Liver (tissue), 9 donors: ENCODE results near the gene F11. TPM values are rescaled to one million over a fixed set of nuclear protein-coding genes. Genes with fewer than 3 reads are reported as not detected.
A peak's percentile ranks its signal among the peaks of the same experiment; 100 is the strongest.

Experiments
- DNase-seq: peaks from one replicate; pipeline ENCODE4 v3.0.0-alpha.2; 2017; ENCODE audit warnings: low spot score
- H3K27ac ChIP-seq, 2 donors: one replicate each; pipeline ENCODE4 v1.7.0; 2013; ENCODE audit warnings: inconsistent platforms in 2 of 2, low read length in 2 of 2, control low read depth in 1 of 2, low read depth in 1 of 2, mild to moderate bottlenecking in 1 of 2
- H3K27me3 ChIP-seq, 4 donors: one replicate each; pipeline versions ENCODE4 v1.6.1 to v1.7.0; 2013; ENCODE audit warnings: low read length in 3 of 4, inconsistent platforms in 1 of 4, mild to moderate bottlenecking in 1 of 4, moderate library complexity in 1 of 4; ENCODE audit not compliant: control insufficient read depth in 4 of 4, insufficient read depth in 4 of 4
- H3K36me3 ChIP-seq, 4 donors: one replicate each; pipeline versions ENCODE4 v1.6.1 to v1.7.0; 2013; ENCODE audit warnings: low read length in 3 of 4, mild to moderate bottlenecking in 3 of 4, low read depth in 1 of 4, moderate library complexity in 1 of 4; ENCODE audit not compliant: control insufficient read depth in 4 of 4, insufficient read depth in 3 of 4
- H3K4me1 ChIP-seq, 4 donors: one replicate each; pipeline versions ENCODE4 v1.6.1 to v1.7.0; 2013; ENCODE audit warnings: low read length in 3 of 4, mild to moderate bottlenecking in 3 of 4, moderate library complexity in 1 of 4; ENCODE audit not compliant: control insufficient read depth in 4 of 4, insufficient read depth in 4 of 4
- H3K4me3 ChIP-seq, 3 donors: one replicate each; pipeline versions ENCODE4 v1.6.1 to v1.7.0; 2013; ENCODE audit warnings: low read length in 3 of 3, control low read depth in 1 of 3, low read depth in 1 of 3, mild to moderate bottlenecking in 1 of 3
- H3K9ac ChIP-seq, 2 donors: one replicate each; pipeline ENCODE4 v1.7.0; 2013; ENCODE audit warnings: low read length in 2 of 2, mild to moderate bottlenecking in 2 of 2, moderate library complexity in 2 of 2, control low read depth in 1 of 2, low read depth in 1 of 2
- H3K9me3 ChIP-seq, 4 donors: one replicate each; pipeline versions ENCODE4 v1.6.1 to v1.7.0; 2013; ENCODE audit warnings: low read length in 3 of 4; ENCODE audit not compliant: control insufficient read depth in 4 of 4
- EGR1 ChIP-seq, 2 donors: IDR thresholded peaks; 2 replicates each; pipeline ENCODE4 v1.6.1; 2016 to 2018; ENCODE audit warnings: antibody characterized with exemption in 2 of 2, low read depth in 2 of 2
- FOXA1 ChIP-seq: IDR thresholded peaks from 2 replicates; pipeline ENCODE4 v1.6.1; 2016; ENCODE audit warnings: antibody characterized with exemption
- FOXA2 ChIP-seq: IDR thresholded peaks from 2 replicates; pipeline ENCODE4 v1.6.1; 2016; ENCODE audit warnings: antibody characterized with exemption
- GABPA ChIP-seq, 2 donors: IDR thresholded peaks in 1 of 2; conservative IDR thresholded peaks in 1 of 2; 2 replicates each; pipeline ENCODE4 v1.6.1; 2016; ENCODE audit warnings: antibody characterized with exemption in 2 of 2, mild to moderate bottlenecking in 1 of 2, moderate library complexity in 1 of 2
- HNF4A ChIP-seq, 2 donors: conservative IDR thresholded peaks; 2 replicates each; pipeline ENCODE4 v1.6.1; 2016; ENCODE audit warnings: antibody characterized with exemption in 2 of 2, mild to moderate bottlenecking in 2 of 2
- HNF4G ChIP-seq: IDR thresholded peaks from 2 replicates; pipeline ENCODE4 v1.6.1; 2016; ENCODE audit warnings: antibody characterized with exemption
- JUND ChIP-seq, 2 donors: IDR thresholded peaks; 2 replicates each; pipeline ENCODE4 v1.6.1; 2016; ENCODE audit warnings: antibody characterized with exemption in 2 of 2
- NR2F2 ChIP-seq: IDR thresholded peaks from 2 replicates; pipeline ENCODE4 v1.6.1; 2016; ENCODE audit warnings: antibody characterized with exemption
- RAD21 ChIP-seq, 2 donors: IDR thresholded peaks; 2 replicates each; pipeline ENCODE4 v1.6.1; 2016; ENCODE audit warnings: antibody characterized with exemption in 2 of 2, mild to moderate bottlenecking in 2 of 2
- REST ChIP-seq: IDR thresholded peaks from 2 replicates; pipeline ENCODE4 v1.6.1; 2016; ENCODE audit warnings: antibody characterized with exemption, mild to moderate bottlenecking
- RXRA ChIP-seq, 2 donors: IDR thresholded peaks; 2 replicates each; pipeline ENCODE4 v1.6.1; 2017 to 2018; ENCODE audit warnings: antibody characterized with exemption in 2 of 2, mild to moderate bottlenecking in 1 of 2
- SP1 ChIP-seq: IDR thresholded peaks from 2 replicates; pipeline ENCODE4 v1.6.1; 2018; ENCODE audit warnings: antibody characterized with exemption, mild to moderate bottlenecking
- TAF1 ChIP-seq: conservative IDR thresholded peaks from 2 replicates; pipeline ENCODE4 v1.6.1; 2016; ENCODE audit warnings: antibody characterized with exemption, mild to moderate bottlenecking
- YY1 ChIP-seq: IDR thresholded peaks from 2 replicates; pipeline ENCODE4 v1.6.1; 2016; ENCODE audit warnings: antibody characterized with exemption, mild to moderate bottlenecking
- WGBS: extraction: QIAGEN DNeasy Blood & Tissue Kit; methylation state at CpG from one replicate; pipeline ENCODE4 v1.1.7; 2013; 5-methylcytosine and 5-hydroxymethylcytosine counted together
- polyA plus RNA-seq, 2 donors: library from polyadenylated mRNA; stranded (reverse) in 1 of 2; unstranded in 1 of 2; fragments of 200-250 nt in 1 of 2; fragments of >200 nt in 1 of 2; fragmentation: Nextera tagmentation in 1 of 2; extraction: Ambion mirVana in 1 of 2; gene quantifications; one replicate each; pipeline versions ENCODE4 v1.2.1 to v1.2.3, GENCODE V29; 2013 to 2015
- total RNA-seq, 2 donors: library from RNA; depleted of rRNA; stranded (reverse); fragments of >200 nt; gene quantifications; one replicate each; pipeline ENCODE4 v1.2.3, GENCODE V29; 2014
- TF ChIP-seq, protein P1 (sequence below): IDR thresholded peaks from 2 replicates; pipeline ENCODE4 v1.6.1; 2016; ENCODE audit warnings: antibody characterized with exemption
- TF ChIP-seq, protein P2 (sequence below): IDR thresholded peaks from 2 replicates; pipeline ENCODE4 v1.6.1; 2016; ENCODE audit warnings: antibody characterized with exemption
- TF ChIP-seq, protein P3 (sequence below): fragments of 150-350 bp; IDR thresholded peaks from 2 replicates; pipeline ENCODE4 v1.5.1; 2017; ENCODE audit warnings: improper control_type of control experiment, low read depth, low read length; ENCODE audit not compliant: missing input control
- TF ChIP-seq, protein P4 (sequence below): IDR thresholded peaks from 2 replicates; pipeline ENCODE4 v1.6.1; 2016; ENCODE audit warnings: antibody characterized with exemption
- donor health status: healthy.
- donor health status: healthy.
- donor health status: healthy.
- donor health status: healthy.
- donor health status: healthy.

The F11 gene
- total and polyA plus RNA-seq, 4 donors: 54.6 to 207 (median 115) TPM

DNA sequence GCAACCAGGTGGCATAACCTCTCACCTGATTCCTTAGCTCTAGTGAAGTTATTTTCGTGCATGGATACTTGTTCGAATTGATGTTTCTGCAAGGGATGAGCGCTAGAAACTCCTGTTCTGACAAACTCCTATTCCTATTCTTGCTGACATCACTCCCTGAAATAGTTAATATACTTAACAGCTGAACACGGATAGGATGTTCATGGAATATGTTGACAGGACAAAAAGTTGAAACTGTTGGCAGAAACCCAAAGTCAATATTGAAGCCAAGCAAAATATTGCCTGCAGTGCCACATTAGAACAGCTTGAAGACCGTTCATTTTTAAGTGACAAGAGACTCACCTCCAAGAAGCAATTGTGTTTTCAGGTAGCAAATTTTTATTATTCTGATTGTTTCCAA lies 38.8 kb upstream of the F11 start, which contains the start of gene KLKB1:
Gene KLKB1 (plus strand): TSS at position 287 of the 400 bp plus-strand sequence. CDS start 689 bp downstream, outside the sequence.
- peak within 1 kb of the TSS; percentile 33 to 55 (median 50) for H3K4me3 ChIP-seq
- TF ChIP-seq, protein P1, sequence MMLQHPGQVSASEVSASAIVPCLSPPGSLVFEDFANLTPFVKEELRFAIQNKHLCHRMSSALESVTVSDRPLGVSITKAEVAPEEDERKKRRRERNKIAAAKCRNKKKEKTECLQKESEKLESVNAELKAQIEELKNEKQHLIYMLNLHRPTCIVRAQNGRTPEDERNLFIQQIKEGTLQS: peak; percentile 35
- peak; percentile 33 to 54 for TF ChIP-seq RXRA (IDR thresholded peaks at IDR 0.05)
- peak; percentile 60 for TF ChIP-seq SP1
- no peak for TF ChIP-seq NR2F2
- TF ChIP-seq FOXA2: peak; percentile 98
- TF ChIP-seq TAF1: no peak
- TF ChIP-seq EGR1 (IDR thresholded peaks at IDR 0.05; ENCODE audit: low read depth in 2 of 2): peak in 1 of 2 donors; percentile 19
- TF ChIP-seq HNF4A (conservative IDR thresholded peaks at IDR 0.05): peak; percentile 42 to 58
- TF ChIP-seq YY1: peak; percentile 80
- peak; percentile 25 to 47 for TF ChIP-seq RAD21 (IDR thresholded peaks at IDR 0.05)
- TF ChIP-seq, protein P2, sequence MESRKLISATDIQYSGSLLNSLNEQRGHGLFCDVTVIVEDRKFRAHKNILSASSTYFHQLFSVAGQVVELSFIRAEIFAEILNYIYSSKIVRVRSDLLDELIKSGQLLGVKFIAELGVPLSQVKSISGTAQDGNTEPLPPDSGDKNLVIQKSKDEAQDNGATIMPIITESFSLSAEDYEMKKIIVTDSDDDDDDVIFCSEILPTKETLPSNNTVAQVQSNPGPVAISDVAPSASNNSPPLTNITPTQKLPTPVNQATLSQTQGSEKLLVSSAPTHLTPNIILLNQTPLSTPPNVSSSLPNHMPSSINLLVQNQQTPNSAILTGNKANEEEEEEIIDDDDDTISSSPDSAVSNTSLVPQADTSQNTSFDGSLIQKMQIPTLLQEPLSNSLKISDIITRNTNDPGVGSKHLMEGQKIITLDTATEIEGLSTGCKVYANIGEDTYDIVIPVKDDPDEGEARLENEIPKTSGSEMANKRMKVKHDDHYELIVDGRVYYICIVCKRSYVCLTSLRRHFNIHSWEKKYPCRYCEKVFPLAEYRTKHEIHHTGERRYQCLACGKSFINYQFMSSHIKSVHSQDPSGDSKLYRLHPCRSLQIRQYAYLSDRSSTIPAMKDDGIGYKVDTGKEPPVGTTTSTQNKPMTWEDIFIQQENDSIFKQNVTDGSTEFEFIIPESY: no peak
- TF ChIP-seq FOXA1: peak; percentile 95
- TF ChIP-seq JUND (IDR thresholded peaks at IDR 0.05): peak; percentile 45 to 51
- no peak for TF ChIP-seq HNF4G
- no peak for TF ChIP-seq REST
- TF ChIP-seq, protein P3, sequence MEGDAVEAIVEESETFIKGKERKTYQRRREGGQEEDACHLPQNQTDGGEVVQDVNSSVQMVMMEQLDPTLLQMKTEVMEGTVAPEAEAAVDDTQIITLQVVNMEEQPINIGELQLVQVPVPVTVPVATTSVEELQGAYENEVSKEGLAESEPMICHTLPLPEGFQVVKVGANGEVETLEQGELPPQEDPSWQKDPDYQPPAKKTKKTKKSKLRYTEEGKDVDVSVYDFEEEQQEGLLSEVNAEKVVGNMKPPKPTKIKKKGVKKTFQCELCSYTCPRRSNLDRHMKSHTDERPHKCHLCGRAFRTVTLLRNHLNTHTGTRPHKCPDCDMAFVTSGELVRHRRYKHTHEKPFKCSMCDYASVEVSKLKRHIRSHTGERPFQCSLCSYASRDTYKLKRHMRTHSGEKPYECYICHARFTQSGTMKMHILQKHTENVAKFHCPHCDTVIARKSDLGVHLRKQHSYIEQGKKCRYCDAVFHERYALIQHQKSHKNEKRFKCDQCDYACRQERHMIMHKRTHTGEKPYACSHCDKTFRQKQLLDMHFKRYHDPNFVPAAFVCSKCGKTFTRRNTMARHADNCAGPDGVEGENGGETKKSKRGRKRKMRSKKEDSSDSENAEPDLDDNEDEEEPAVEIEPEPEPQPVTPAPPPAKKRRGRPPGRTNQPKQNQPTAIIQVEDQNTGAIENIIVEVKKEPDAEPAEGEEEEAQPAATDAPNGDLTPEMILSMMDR: peak; percentile 25
- TF ChIP-seq, protein P4, sequence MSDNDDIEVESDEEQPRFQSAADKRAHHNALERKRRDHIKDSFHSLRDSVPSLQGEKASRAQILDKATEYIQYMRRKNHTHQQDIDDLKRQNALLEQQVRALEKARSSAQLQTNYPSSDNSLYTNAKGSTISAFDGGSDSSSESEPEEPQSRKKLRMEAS: peak; percentile 38
- TF ChIP-seq GABPA (IDR thresholded peaks at IDR 0.05 in 1 of 2, conservative IDR thresholded peaks at IDR 0.05 in 1 of 2): no peak
- no peaks in the 10 kb centered on the region for H3K9me3 ChIP-seq
- peak within 1 kb of the TSS; percentile 62 to 90 for H3K9ac ChIP-seq
- H3K27me3 ChIP-seq: no peaks in the 10 kb centered on the region
- 28% methylated on average over 5 of the region's 5 CpGs for WGBS
- H3K27ac ChIP-seq: peak within 1 kb of the TSS; percentile 83 to 88
- H3K36me3 ChIP-seq: peaks cover 0 to 3% (median 0%) of the 10 kb centered on the region in 4 donors
- no peak for DNase-seq
- H3K4me1 ChIP-seq: peaks cover 15 to 46% (median 27%) of the 10 kb centered on the region in 4 donors
